GM18519 (cell line): ENCODE results near the gene MCAM.

Source experiments
- ATAC-seq: cut with Tn5 transposase; IDR thresholded peaks from one replicate; pipeline ENCODE4 v1.9.1; 2021; ENCODE audit warnings: mild to moderate bottlenecking, moderate library complexity; ENCODE audit not compliant: unreplicated experiment, low FRiP score

The MCAM gene

GRCh38 chr11:119346605-119347004, 29.7 kb upstream of the MCAM start, which contains the start of gene MFRP:
Gene MFRP (minus strand): TSS chr11:119346705. CDS start chr11:119346513, 192 bp downstream.
- ATAC-seq = no peak

GRCh38 chr11:119345685-119346084, 28.8 kb upstream of the MCAM start:
- ATAC-seq = no peak

DNA sequence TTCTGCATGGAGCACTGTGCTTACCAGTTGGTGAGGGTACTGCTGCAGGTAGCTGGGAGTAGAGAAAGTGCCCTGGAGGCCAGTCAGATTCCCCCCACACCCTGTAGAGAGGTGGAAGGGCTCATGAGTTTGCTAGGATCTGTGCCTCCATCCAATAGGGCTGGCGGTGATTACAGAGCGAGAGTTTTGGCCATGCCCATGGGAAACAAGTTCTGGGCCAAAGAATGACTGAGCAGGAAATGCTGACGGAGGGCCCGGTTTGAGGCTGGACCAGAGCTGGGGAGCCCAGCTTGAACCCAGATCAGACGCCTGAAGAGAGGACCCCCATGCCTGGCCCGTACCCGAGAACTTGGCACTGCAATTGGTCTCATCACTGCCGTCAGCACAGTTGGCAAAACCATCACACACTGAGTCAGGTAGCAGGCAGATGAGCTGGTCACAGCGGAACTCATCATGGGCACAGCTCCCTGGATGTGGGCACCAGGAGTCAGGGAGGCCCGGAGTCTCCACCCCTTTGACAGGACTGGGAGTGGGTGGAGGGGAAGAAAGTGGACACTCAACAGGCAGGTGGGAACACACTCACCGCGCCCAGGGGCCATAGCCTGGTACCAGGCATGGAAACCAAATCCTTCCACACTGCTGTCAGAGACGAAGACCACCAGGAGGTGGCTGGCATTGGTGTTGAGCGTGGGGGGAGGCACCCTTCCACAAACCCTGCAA, 27.5 kb upstream of the MCAM start:
- no peak for ATAC-seq

GRCh38 chr11:119343726-119344125, 26.8 kb upstream of the MCAM start:
- ATAC-seq = no peak

- ATAC-seq = no peak
These were observed 25.6 kb upstream of the MCAM start for GRCh38 chr11:119342362-119343130.

GRCh38 chr11:119342023-119342300, 25.0 kb upstream of the MCAM start:
- no peak for ATAC-seq

DNA sequence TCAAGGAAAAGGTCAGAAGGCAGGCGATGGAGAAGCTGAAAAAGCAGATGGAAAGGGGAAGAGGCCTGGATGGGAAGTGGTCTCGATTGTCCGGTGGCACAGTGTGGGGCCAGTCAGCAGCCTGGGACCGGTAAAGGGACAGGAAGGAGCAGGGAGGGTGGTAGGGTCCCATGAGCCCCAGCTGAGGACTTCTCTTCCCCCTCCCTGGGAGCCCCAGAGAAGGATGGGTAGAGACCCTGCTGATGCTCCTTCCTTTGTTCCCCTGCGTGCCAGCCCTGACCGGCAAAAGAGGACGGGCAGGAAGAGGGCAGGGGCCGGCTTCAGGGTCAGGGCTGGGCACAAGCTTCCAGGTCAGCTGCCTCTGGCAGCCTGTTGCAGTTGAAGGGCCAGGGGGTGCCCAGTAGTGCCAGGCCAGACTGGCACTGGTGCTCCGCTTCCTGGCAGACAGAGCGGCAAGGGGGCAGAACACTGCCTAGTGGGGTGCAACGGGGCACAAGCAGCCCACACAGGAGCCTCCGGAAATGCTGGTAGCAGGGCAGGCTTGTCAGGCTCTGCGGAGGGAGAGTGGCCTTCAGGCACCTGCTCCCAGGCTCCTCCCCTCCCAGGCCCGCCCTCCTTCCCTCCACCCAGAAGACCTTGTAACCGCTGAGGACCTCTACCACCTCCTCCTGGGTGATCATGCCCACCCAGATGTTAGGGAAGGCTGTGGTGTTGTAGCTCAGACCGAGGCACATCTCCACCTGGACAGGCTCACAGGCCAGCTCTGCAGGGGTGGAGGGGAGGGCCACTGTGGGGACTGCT, 24.5 kb upstream of the MCAM start:
- ATAC-seq = no peak

- ATAC-seq = no peak
These were observed 23.6 kb upstream of the MCAM start, which contains the start of gene C1QTNF5 for GRCh38 chr11:119340335-119341221. Gene C1QTNF5 (minus strand): TSS chr11:119340883. CDS start chr11:119340397, 486 bp downstream.

DNA sequence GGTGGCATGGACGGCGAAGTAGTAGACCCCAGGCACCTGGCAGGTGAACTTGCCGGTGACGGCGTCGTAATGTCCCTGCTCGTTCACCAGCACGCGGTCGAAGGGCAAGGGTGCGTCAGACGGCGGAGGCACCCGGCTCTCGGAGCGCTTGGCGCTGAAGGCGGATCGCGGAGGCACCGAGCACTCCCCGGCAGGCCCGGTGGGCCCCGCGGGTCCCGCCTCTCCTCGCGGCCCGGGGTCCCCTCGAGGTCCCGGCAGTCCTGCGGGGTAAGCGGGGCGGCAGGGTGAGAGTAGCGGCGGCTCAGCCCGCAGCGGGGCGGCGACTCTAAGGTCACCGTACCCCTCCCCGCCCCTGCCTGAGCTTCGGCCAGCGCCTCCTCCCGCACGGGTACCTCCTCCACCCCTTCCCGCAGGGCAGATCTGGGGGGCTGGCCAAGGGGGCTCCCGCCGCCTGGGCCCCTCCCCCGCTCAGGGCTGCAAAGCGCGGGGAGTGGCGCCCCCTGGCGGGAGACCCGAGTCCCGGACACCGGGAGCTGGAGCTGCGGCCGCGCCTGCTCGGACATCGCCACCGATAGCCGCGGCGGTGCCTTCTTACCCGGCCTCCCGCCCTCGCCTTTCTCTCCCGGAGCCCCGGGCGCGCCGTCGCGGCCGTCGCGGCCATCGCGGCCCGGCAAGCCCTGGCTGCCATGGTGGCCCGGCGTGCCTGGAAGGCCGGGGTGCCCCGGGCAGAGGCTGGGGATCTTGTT, 22.8 kb upstream of the MCAM start:
- no peak for ATAC-seq

DNA sequence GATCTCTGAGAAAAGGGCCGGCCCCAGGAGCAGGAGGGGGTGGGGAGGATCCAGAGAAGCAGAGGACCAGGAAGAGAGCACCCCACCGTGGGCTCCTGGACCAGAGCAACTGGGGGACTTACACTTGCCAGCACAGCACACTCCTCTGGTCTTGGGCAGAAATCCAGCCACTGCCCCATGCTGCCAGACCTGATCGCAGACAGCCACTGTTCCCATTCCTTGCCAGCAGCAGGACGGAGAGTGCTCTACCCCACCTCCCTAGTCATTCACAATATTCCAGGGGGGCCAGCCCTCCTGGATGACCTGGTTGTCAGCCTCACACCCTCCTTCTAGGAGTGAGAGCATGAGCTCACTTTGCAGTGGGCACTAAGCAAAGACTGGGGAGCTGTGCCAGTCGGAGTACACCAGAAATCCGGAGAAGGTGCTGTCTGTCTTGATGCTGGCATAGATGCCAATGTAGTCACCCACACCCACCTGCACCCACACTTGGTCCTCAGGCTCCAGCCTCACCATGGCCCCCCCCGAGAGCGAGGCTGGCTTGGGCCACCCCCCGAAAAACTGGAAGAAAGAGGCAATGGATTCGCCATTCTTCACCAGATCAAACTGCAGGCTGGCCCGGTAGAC, 22.1 kb upstream of the MCAM start:
- ATAC-seq = no peak

- ATAC-seq = no peak
These were observed 21.5 kb upstream of the MCAM start for GRCh38 chr11:119338318-119338890.

GRCh38 chr11:119337581-119338317, 20.8 kb upstream of the MCAM start:
- no peak for ATAC-seq

GRCh38 chr11:119336744-119337469, 20.0 kb upstream of the MCAM start:
- ATAC-seq = no peak

GRCh38 chr11:119335655-119336543, 19.0 kb upstream of the MCAM start:
- ATAC-seq = no peak

DNA sequence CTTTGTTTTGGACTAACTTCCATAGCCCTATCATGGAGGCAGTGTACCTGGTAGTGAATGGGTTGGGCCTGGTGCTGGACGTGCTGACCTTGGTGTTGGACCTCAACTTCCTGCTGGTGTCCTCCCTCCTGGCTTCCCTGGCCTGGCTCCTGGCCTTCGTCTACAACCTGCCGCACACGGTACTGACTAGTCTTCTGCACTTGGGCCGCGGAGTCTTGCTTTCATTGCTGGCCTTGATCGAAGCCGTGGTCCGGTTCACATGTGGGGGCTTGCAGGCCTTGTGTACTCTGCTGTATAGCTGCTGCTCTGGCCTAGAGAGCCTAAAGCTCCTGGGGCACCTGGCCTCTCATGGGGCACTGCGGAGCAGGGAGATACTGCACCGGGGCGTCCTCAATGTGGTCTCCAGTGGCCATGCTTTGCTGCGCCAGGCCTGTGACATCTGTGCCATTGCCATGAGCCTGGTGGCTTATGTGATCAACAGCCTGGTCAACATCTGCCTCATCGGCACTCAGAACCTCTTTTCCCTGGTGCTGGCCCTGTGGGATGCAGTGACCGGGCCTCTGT, 18.2 kb upstream of the MCAM start:
- ATAC-seq = no peak
